ENCODE data around the gene SPOCK1.

DNA sequence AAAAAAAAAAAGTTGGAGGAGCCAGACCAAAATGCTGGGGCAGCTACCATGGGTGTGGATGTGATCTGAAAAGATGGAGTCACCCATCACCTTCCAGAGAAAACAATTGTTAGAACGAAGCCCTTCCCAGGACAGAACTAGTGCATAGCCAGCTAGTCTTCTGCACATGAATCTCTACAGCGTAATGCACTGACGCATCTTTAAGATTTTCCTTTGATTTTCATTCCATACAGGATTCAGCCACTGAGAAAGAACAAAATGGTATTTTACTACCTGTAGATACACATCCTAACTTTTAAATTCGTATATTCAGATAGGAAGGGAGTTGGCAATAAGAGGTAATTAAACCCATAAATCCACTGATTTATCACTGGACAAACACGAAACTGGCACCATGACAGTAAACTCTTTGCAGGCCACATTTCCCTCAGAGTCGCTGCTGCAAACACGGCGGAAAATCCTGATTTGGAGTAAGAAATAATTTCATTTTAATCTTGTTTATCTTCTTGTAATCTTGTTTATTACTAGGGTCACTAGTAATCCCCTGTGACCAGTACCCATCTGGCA, 206.6 kb downstream of the SPOCK1 start:
- TF ChIP-seq, protein P1, sequence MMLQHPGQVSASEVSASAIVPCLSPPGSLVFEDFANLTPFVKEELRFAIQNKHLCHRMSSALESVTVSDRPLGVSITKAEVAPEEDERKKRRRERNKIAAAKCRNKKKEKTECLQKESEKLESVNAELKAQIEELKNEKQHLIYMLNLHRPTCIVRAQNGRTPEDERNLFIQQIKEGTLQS (IDR thresholded peaks at IDR 0.05): no peak
- no peak for TF ChIP-seq FOSL1 (IDR thresholded peaks at IDR 0.05; ENCODE audit: low read depth)
- TF ChIP-seq, protein P2, sequence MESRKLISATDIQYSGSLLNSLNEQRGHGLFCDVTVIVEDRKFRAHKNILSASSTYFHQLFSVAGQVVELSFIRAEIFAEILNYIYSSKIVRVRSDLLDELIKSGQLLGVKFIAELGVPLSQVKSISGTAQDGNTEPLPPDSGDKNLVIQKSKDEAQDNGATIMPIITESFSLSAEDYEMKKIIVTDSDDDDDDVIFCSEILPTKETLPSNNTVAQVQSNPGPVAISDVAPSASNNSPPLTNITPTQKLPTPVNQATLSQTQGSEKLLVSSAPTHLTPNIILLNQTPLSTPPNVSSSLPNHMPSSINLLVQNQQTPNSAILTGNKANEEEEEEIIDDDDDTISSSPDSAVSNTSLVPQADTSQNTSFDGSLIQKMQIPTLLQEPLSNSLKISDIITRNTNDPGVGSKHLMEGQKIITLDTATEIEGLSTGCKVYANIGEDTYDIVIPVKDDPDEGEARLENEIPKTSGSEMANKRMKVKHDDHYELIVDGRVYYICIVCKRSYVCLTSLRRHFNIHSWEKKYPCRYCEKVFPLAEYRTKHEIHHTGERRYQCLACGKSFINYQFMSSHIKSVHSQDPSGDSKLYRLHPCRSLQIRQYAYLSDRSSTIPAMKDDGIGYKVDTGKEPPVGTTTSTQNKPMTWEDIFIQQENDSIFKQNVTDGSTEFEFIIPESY (IDR thresholded peaks at IDR 0.05; ENCODE audit: extremely low read depth, insufficient replicate concordance, low read length): no peak
- TF ChIP-seq POLR2A (IDR thresholded peaks at IDR 0.05; ENCODE audit: borderline replicate concordance, extremely low read depth, insufficient read depth, insufficient read length): no peak
- TF ChIP-seq EGR1 (IDR thresholded peaks at IDR 0.05; ENCODE audit: low read depth): no peak
- TF ChIP-seq EZH2 (IDR thresholded peaks at IDR 0.05): no peak
- no peak for TF ChIP-seq JUND (IDR thresholded peaks at IDR 0.05)
- TF ChIP-seq EZH2phosphoT487 (IDR thresholded peaks at IDR 0.05; ENCODE audit: borderline replicate concordance): no peak
- no peak for TF ChIP-seq SRF (IDR thresholded peaks at IDR 0.05; ENCODE audit: low read depth)
- no peak for TF ChIP-seq POLR2AphosphoS5 (IDR thresholded peaks at IDR 0.05; ENCODE audit: low read depth, low read length)
- TF ChIP-seq YY1 (IDR thresholded peaks at IDR 0.05; ENCODE audit: extremely low read depth, insufficient replicate concordance, low read depth, low read length): no peak
- no peak for TF ChIP-seq ELF1 (IDR thresholded peaks at IDR 0.05; ENCODE audit: borderline replicate concordance, low read depth)
- TF ChIP-seq, protein P3, sequence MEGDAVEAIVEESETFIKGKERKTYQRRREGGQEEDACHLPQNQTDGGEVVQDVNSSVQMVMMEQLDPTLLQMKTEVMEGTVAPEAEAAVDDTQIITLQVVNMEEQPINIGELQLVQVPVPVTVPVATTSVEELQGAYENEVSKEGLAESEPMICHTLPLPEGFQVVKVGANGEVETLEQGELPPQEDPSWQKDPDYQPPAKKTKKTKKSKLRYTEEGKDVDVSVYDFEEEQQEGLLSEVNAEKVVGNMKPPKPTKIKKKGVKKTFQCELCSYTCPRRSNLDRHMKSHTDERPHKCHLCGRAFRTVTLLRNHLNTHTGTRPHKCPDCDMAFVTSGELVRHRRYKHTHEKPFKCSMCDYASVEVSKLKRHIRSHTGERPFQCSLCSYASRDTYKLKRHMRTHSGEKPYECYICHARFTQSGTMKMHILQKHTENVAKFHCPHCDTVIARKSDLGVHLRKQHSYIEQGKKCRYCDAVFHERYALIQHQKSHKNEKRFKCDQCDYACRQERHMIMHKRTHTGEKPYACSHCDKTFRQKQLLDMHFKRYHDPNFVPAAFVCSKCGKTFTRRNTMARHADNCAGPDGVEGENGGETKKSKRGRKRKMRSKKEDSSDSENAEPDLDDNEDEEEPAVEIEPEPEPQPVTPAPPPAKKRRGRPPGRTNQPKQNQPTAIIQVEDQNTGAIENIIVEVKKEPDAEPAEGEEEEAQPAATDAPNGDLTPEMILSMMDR (IDR thresholded peaks at IDR 0.05 in 2 of 3, conservative IDR thresholded peaks at IDR 0.05 in 1 of 3; ENCODE audit: borderline replicate concordance in 1 of 3, insufficient read depth in 1 of 3, low read depth in 2 of 3, low read length in 2 of 3): no peak
- TF ChIP-seq, protein P4, sequence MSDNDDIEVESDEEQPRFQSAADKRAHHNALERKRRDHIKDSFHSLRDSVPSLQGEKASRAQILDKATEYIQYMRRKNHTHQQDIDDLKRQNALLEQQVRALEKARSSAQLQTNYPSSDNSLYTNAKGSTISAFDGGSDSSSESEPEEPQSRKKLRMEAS (IDR thresholded peaks at IDR 0.05): no peak

Data from HCT116 (cell line).